T-helper 1 cell treated with Interleukin-12 subunit alpha and Interleukin-12 subunit beta and Interleukin-4 antibody, amounts not matched to agents 30 μg/mL and 1 μg/mL, for 36 hours (primary cell): ENCODE data around the gene ENO2.
A peak's percentile ranks its signal among the peaks of the same experiment; 100 is the strongest.
"Not testable (repeated sequence)": the region's sequence is repeated elsewhere in the genome, so short reads cannot be mapped to it uniquely, and the experiment has no call there.

Experiments
- H3K27ac Mint-ChIP-seq: one replicate; pipeline ENCODE4 v1.8.0; 2021; ENCODE audit warnings: mild to moderate bottlenecking, mixed read lengths
- H3K27me3 Mint-ChIP-seq: one replicate; pipeline ENCODE4 v1.8.0; 2021; ENCODE audit warnings: low read depth, mixed read lengths
- H3K36me3 Mint-ChIP-seq: one replicate; pipeline ENCODE4 v1.8.0; 2021; ENCODE audit warnings: low read depth, mixed read lengths
- H3K4me1 Mint-ChIP-seq: one replicate; pipeline ENCODE4 v1.8.0; 2021; ENCODE audit warnings: low read depth, mixed read lengths
- H3K4me3 Mint-ChIP-seq: one replicate; pipeline ENCODE4 v1.8.0; 2021; ENCODE audit warnings: mild to moderate bottlenecking, moderate library complexity, mixed read lengths
- H3K9me3 Mint-ChIP-seq: one replicate; pipeline ENCODE4 v1.8.0; 2021; ENCODE audit warnings: mixed read lengths

ENO2 gene

DNA sequence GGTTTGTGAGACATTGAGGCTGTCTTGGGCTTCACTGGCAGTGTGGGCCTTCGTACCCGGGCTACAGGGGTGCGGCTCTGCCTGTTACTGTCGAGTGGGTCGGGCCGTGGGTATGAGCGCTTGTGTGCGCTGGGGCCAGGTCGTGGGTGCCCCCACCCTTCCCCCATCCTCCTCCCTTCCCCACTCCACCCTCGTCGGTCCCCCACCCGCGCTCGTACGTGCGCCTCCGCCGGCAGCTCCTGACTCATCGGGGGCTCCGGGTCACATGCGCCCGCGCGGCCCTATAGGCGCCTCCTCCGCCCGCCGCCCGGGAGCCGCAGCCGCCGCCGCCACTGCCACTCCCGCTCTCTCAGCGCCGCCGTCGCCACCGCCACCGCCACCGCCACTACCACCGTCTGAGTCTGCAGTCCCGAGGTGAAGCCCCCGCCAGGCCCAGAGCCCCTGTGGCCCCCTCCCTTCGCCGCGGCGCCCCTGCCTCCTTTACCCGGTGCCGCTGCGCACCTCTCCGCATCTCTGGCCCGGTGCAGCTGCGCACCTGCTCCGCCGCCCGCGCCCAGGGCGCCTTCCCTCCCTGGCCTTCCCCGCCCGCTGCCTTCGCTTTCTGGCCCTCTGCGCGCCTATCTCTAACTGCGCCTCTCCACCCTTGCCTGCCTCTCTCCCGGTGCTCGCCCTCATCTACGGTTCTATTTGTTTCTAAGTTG lies at the start of gene ENO2:
Gene ENO2 (plus strand): TSS at position 335 of the 701 bp plus-strand sequence. CDS start 1,253 bp downstream, outside the sequence.
- Mint-ChIP-seq H3K36me3 (peaks cover 16% of the 10 kb centered on the region), H3K4me3 (peak within 1 kb of the TSS; percentile 99), H3K27ac (peak within 1 kb of the TSS; percentile 93), H3K27me3 (no peaks in the 10 kb centered on the region), H3K9me3 (no peaks in the 10 kb centered on the region), H3K4me1 (peaks cover 35% of the 10 kb centered on the region)

DNA sequence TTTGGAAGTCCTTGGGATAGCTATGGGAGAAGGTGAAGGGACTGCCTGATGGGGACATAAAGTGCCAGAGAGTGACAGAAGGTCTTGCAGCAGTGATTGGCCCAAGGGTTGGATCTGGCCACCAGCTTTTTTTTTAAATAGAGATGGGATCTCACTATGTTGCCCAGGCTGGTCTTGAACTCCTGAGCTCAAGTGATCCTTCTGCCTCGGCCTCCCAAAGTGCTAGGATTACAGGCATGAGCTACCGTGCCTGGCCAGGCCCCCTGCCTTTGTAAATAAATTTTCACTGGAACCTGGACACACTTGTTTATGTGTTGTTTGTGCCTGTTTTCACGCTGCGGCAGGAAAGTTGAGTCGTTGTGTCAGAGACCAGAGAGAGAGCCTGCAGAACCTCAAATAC lies 49.1 kb upstream of the ENO2 start:
- Mint-ChIP-seq H3K36me3 (peaks cover 60% of the 10 kb centered on the region), H3K27ac (peak overlapping the region; percentile 31), H3K4me1 (peaks cover 22% of the 10 kb centered on the region), H3K4me3 (peak overlapping the region; percentile 38)
- not testable (repeated sequence) for H3K9me3 Mint-ChIP-seq, H3K27me3 Mint-ChIP-seq

DNA sequence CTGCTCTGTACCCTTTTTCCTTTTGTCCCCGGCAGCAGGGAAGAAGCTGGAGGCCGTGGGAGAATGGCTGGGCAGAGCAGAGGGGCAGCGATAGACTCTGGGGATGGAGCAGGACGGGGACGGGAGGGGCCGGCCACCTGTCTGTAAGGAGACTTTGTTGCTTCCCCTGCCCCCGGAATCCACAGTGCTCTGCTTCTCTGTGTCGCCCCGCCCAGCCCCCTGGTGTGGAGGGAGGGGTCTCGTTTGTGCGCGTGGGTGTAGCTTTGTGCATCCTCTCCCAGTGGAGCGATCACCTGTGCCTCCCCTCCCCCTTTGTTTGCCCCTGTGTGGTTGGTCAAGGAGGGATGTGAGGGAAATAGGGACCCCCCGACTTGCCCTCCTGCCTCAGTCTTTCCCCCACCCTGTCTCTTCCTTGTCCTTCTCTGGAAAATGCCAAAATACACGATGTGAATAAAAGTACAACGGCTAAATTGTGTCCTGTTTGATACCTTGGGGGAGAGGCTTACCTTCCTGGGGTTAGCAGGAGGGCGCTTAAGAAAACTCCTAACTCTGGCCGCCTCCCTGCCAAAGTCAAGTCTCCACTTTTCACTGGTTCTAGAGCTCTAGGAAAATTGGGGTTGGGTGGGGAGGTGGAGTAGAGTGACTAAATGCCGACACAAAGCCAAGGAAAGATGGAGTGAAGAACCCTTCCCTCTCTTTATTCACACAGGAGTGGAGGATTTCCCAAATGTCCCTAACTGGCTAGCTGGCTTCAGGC lies 48.0 kb upstream of the ENO2 start:
- Mint-ChIP-seq H3K9me3 (no peaks in the 10 kb centered on the region), H3K27me3 (no peaks in the 10 kb centered on the region), H3K27ac (peak overlapping the region; percentile 5), H3K4me1 (peaks cover 33% of the 10 kb centered on the region), H3K4me3 (no peak overlapping the region), H3K36me3 (peaks cover 61% of the 10 kb centered on the region)

DNA sequence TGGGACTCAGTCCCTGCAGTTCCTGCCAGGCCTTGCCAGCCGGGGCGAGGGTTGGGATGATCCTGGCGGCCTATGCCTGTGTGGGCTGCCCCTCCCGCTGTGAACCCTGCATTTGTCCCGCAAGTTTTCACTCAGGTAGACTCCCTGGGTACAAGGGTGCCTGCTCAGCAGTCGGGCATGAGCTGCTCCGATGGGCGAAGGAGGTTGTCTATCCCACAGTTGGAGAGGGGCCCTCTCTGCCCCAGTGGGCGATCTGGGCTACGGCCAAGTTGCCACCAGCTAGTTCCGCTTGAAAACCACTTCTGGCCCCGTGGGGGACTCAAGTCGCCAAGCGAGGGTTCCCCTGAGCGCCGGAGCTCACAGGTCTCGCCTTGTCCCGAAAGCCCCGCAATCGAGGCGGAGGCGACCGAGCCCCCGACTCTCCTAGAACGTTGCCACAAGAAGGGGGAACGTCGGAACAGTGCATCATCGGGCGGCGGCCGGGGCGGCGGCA lies 47.4 kb upstream of the ENO2 start:
- H3K9me3 Mint-ChIP-seq = no peaks in the 10 kb centered on the region
- H3K36me3 Mint-ChIP-seq = peaks cover 64% of the 10 kb centered on the region
- peak overlapping the region; percentile 89 for H3K27ac Mint-ChIP-seq
- H3K4me3 Mint-ChIP-seq = peak overlapping the region; percentile 94
- peaks cover 38% of the 10 kb centered on the region for H3K4me1 Mint-ChIP-seq
- no peaks in the 10 kb centered on the region for H3K27me3 Mint-ChIP-seq

DNA sequence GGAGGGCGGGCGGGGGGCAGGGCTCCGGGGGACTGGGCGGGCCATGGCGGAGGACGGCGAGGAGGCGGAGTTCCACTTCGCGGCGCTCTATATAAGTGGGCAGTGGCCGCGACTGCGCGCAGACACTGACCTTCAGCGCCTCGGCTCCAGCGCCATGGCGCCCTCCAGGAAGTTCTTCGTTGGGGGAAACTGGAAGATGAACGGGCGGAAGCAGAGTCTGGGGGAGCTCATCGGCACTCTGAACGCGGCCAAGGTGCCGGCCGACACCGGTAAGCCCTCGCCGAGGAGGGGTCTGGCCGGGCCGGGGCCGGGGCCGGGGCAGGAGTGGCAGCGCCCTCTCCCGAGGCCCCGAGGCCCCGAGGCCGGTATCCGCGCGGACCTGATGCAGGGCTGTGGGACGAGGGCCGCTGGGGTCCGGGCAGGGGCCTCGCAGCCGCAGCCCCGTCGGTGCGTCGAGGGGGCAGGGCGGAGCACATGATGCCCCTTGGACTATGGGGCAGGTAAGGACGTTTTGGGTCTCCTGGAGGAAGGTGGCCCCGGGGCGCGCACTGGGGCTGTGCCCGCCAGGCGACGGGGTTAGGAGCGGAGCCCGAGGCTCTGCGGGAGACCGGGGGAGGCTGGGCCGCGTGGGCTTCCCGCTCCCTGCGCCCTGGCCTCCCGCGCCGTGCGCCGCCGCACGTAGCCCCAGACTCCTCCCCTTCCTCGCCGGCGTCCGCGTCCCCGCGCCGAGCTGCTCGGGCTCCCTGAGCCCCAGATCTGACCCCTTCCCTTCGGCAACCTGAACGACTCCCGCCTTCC lies 46.8 kb upstream of the ENO2 start, which contains the start of gene TPI1:
Gene TPI1 (plus strand): TSS at position 119 of the 798 bp plus-strand sequence. CDS start 36 bp downstream, at position 155.
- peaks cover 42% of the 10 kb centered on the region for H3K4me1 Mint-ChIP-seq
- no peaks in the 10 kb centered on the region for H3K9me3 Mint-ChIP-seq
- H3K27ac Mint-ChIP-seq = peak within 1 kb of the TSS; percentile 89
- no peaks in the 10 kb centered on the region for H3K27me3 Mint-ChIP-seq
- H3K4me3 Mint-ChIP-seq = peak within 1 kb of the TSS; percentile 94
- peaks cover 64% of the 10 kb centered on the region for H3K36me3 Mint-ChIP-seq

DNA sequence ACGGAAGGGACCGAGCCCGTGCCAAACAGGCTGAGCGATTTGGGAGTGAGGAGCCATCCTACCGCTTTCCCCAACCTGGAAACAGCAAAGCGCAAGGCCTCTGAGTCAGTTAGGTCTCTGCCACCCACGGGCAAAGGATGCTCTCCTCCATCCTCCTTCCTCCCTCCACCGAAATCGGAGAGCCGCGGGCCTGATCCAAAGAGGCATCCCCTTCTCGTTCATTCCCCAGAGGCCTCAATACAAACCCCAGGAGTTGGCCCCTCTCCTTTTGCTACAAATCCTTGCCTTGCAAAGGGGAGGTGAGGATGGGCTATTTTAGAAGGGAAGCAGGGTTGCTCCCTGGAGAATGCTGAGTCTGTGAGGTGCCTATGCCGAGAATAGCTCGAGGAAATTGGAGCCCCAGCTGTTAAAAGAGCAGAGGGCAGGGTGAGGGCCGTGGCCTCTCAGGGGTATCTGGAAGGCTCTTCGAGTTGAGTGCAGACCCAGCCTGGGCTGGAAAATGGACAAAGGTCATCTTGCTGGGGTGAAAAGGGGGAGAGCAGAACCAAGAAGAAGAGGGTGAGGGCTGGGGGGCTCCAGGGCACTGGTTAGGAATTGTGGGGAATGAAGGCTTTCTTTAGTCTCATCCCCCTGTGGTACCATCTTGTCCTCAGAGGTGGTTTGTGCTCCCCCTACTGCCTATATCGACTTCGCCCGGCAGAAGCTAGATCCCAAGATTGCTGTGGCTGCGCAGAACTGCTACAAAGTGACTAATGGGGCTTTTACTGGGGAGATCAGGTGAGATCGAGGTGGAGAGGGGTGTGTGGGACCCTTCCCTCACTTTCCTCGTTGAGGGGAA lies 46.0 kb upstream of the ENO2 start:
- H3K27ac Mint-ChIP-seq = peak overlapping the region; percentile 69
- no peaks in the 10 kb centered on the region for H3K9me3 Mint-ChIP-seq
- H3K4me1 Mint-ChIP-seq = peaks cover 42% of the 10 kb centered on the region
- H3K27me3 Mint-ChIP-seq = no peaks in the 10 kb centered on the region
- H3K4me3 Mint-ChIP-seq = peak overlapping the region; percentile 80
- H3K36me3 Mint-ChIP-seq = peaks cover 61% of the 10 kb centered on the region

DNA sequence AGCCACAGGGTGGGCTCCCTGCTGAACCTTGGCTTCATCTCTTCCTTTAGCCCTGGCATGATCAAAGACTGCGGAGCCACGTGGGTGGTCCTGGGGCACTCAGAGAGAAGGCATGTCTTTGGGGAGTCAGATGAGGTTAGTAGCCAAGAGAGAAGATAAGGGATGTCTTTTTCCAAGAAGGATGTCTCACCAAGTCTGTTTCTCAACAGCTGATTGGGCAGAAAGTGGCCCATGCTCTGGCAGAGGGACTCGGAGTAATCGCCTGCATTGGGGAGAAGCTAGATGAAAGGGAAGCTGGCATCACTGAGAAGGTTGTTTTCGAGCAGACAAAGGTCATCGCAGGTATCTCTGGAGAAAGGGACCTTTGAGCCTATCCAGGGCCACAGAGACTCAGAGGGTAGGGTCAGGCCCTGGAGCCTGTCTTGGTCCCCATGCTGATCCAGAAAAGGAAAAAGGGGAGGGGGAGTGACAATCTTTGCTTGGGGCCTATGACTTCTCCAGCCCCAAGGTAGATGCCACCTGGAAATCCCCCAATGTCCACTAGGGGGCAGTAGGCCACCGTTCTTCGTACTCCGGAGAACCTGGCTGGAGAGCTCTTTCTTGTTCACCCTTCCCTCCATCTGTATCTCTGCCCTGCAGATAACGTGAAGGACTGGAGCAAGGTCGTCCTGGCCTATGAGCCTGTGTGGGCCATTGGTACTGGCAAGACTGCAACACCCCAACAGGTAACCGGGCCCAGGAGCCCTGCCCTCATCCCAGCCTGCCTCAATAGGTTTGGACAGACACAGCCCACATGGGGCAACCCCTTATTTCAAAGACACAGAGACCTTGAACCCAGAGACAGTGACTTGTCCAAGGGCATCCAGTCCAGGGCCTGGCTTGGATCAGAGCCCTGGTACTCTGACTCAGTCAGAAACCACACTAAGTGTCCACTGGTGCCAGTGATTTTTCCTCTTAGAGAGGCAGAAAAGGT lies 45.0 kb upstream of the ENO2 start:
- peaks cover 45% of the 10 kb centered on the region for H3K4me1 Mint-ChIP-seq
- H3K36me3 Mint-ChIP-seq = peaks cover 58% of the 10 kb centered on the region
- H3K4me3 Mint-ChIP-seq = peak overlapping the region; percentile 80
- no peaks in the 10 kb centered on the region for H3K9me3 Mint-ChIP-seq
- peak overlapping the region; percentile 69 for H3K27ac Mint-ChIP-seq
- H3K27me3 Mint-ChIP-seq = no peaks in the 10 kb centered on the region

DNA sequence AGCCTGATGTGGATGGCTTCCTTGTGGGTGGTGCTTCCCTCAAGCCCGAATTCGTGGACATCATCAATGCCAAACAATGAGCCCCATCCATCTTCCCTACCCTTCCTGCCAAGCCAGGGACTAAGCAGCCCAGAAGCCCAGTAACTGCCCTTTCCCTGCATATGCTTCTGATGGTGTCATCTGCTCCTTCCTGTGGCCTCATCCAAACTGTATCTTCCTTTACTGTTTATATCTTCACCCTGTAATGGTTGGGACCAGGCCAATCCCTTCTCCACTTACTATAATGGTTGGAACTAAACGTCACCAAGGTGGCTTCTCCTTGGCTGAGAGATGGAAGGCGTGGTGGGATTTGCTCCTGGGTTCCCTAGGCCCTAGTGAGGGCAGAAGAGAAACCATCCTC lies 44.1 kb upstream of the ENO2 start:
- not testable (repeated sequence) for H3K9me3 Mint-ChIP-seq, H3K27me3 Mint-ChIP-seq
- peaks cover 50% of the 10 kb centered on the region for H3K4me1 Mint-ChIP-seq
- peaks cover 51% of the 10 kb centered on the region for H3K36me3 Mint-ChIP-seq
- H3K4me3 Mint-ChIP-seq = peak overlapping the region; percentile 70
- peak overlapping the region; percentile 80 for H3K27ac Mint-ChIP-seq

DNA sequence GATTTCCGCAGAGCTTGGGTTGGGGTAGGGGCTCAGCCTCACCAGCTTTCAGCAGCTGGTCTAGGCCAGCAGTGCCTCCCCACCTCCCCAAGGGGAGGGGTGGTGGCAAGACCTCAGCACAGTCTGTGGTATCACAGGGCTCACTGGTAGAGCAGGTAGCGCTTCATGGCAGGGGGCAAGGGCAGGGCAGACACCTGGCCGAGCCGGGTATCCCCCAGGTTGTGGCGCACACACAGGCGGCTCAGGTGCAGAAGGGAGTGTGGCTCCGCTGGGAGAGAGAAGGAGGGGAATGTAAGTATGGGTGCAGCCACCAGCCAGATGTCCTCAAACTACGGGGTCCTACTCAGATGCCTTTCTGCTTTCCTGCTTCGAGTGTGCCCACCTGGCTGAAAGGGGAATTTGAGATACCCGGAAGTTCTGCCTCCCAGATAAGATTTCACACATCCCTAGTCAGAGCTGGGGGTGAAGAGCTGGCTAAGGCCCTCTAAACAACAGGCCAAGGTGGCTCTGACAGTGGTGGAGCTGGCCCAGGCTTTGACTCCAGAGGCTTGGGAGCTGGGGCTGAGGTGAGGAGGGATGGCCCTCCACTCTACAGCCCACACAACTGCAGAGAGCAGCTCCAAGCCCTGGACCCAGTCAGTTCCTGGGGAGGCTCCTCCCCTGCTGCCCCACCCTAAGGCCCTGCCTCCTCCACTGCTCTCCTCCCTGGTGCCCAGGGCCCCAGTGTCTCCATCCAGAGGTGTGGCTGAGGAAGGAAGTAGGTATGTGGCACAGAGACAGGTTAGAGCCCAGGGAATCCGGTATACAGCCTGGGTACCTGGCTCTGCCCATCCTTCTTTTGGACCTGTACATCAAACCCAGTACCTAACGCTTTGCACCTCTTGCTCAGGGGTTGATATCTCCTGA lies 43.1 kb upstream of the ENO2 start:
- peak overlapping the region; percentile 89 for H3K27ac Mint-ChIP-seq
- peak overlapping the region; percentile 89 for H3K4me3 Mint-ChIP-seq
- H3K9me3 Mint-ChIP-seq = no peaks in the 10 kb centered on the region
- peaks cover 53% of the 10 kb centered on the region for H3K4me1 Mint-ChIP-seq
- H3K36me3 Mint-ChIP-seq = peaks cover 48% of the 10 kb centered on the region
- no peaks in the 10 kb centered on the region for H3K27me3 Mint-ChIP-seq

DNA sequence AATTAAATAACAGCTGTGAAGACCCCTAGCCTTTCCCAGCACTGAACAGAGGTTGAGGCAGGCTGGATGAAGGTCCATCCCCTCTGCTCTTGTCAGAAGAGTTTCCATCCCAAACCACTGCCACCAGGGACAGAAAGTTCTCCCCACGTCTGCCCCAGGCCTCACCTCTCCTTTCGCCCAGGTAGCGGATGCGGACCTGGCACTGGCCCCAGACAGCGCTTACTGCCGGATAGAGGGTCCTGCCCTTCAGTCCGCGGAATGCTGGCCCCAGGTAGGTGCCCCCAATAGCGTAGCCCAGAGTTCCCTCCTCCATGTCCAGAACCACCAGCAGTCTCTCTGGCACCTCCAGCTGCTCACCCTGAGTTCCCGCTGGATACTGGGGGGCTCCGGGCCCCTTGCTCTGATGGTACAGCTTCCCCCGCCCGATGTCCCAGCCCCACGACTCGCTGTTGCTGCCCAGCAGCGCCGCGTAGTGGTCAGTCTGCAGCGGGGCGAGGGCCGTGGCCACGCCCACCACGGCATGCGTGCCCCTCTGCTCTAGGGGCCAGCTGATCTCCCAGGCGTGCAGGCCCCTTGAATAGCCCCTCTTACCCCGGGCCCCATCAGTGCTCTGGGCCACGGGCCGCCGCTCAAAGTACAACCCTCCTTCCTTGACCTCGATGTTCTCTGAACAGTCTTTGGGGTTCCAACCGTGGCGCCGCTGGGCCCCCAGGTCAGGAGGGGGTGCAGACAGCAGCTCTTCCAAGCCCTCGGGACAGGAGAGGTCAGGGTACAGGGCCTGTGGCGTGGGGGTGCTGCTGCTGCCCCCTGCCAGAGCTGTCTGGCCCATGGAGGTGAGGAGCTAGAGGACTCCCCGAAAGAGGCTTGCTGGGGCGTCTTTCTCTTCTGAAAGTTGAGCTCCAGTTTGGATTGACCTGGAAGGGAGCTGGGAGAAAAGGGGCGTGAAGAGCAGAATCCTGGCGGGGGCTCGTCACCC lies 42.0 kb upstream of the ENO2 start:
- Mint-ChIP-seq H3K4me3 (peak overlapping the region; percentile 89), H3K36me3 (peaks cover 50% of the 10 kb centered on the region), H3K4me1 (peaks cover 54% of the 10 kb centered on the region), H3K27ac (peak overlapping the region; percentile 89), H3K27me3 (no peaks in the 10 kb centered on the region), H3K9me3 (no peaks in the 10 kb centered on the region)
